ENCODE measurements around the gene DOCK10. TPM values are rescaled to one million over a fixed set of nuclear protein-coding genes. Genes with fewer than 3 reads are reported as not detected.

The DOCK10 gene
- total RNA-seq, 1 experiment from 2014 or later = 5.8 TPM

DNA sequence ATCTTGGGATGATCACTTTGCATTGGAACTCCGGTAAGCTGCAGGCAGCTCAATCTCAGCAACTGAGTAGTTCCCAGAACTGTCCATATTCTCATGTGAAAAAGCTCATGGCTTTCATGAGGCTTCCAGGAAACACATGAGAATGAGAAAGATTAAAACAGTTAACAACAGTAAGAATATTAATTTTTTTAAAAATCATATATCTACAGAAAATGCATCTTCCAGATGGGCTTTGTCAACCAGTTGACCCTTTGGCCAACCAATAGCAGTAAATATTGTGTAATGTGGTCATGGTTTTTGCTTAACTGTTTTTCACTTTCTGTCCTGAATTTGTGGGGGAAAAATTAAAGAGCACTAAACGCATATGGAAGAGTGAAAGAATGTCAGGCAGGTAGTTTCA, 194.9 kb downstream of the DOCK10 start:
- TF ChIP-seq, protein P1, sequence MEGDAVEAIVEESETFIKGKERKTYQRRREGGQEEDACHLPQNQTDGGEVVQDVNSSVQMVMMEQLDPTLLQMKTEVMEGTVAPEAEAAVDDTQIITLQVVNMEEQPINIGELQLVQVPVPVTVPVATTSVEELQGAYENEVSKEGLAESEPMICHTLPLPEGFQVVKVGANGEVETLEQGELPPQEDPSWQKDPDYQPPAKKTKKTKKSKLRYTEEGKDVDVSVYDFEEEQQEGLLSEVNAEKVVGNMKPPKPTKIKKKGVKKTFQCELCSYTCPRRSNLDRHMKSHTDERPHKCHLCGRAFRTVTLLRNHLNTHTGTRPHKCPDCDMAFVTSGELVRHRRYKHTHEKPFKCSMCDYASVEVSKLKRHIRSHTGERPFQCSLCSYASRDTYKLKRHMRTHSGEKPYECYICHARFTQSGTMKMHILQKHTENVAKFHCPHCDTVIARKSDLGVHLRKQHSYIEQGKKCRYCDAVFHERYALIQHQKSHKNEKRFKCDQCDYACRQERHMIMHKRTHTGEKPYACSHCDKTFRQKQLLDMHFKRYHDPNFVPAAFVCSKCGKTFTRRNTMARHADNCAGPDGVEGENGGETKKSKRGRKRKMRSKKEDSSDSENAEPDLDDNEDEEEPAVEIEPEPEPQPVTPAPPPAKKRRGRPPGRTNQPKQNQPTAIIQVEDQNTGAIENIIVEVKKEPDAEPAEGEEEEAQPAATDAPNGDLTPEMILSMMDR (IDR thresholded peaks at IDR 0.05) = no peak
- TF ChIP-seq POLR2AphosphoS5 (IDR thresholded peaks at IDR 0.05; ENCODE audit: low read depth, low read length) (no peak), SIN3A (IDR thresholded peaks at IDR 0.05; ENCODE audit: borderline replicate concordance, insufficient read depth, low read depth, low read length) (no peak), TCF7L2 (IDR thresholded peaks at IDR 0.05; ENCODE audit: low read depth, low read length) (no peak)
- TF ChIP-seq, protein P2, sequence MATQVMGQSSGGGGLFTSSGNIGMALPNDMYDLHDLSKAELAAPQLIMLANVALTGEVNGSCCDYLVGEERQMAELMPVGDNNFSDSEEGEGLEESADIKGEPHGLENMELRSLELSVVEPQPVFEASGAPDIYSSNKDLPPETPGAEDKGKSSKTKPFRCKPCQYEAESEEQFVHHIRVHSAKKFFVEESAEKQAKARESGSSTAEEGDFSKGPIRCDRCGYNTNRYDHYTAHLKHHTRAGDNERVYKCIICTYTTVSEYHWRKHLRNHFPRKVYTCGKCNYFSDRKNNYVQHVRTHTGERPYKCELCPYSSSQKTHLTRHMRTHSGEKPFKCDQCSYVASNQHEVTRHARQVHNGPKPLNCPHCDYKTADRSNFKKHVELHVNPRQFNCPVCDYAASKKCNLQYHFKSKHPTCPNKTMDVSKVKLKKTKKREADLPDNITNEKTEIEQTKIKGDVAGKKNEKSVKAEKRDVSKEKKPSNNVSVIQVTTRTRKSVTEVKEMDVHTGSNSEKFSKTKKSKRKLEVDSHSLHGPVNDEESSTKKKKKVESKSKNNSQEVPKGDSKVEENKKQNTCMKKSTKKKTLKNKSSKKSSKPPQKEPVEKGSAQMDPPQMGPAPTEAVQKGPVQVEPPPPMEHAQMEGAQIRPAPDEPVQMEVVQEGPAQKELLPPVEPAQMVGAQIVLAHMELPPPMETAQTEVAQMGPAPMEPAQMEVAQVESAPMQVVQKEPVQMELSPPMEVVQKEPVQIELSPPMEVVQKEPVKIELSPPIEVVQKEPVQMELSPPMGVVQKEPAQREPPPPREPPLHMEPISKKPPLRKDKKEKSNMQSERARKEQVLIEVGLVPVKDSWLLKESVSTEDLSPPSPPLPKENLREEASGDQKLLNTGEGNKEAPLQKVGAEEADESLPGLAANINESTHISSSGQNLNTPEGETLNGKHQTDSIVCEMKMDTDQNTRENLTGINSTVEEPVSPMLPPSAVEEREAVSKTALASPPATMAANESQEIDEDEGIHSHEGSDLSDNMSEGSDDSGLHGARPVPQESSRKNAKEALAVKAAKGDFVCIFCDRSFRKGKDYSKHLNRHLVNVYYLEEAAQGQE (IDR thresholded peaks at IDR 0.05; ENCODE audit: insufficient read depth in 1 of 2, low read depth in 2 of 2, low read length in 1 of 2) = no peak
- no peaks in the 10 kb centered on the region for H3K4me1 ChIP-seq (ENCODE audit: control insufficient read depth, insufficient read depth, low read length)
- CTCF ChIA-PET = no interaction called here
- H3K27ac ChIP-seq (ENCODE audit: low read length) = no peak overlapping the region
- POLR2A ChIA-PET = no interaction called here
- intact Hi-C loops (cut with micrococcal nuclease; ENCODE audit: unreplicated experiment) (no loop called here), in situ Hi-C loops (cut with HindIII; ENCODE audit: low pct_unique_long_range_greater_than_20kb, low sequenced_read_pairs) (no loop called here)
- DNase-seq (ENCODE audit: low read depth, low spot score) (no peak), ATAC-seq (no peak)
- no peaks in the 10 kb centered on the region for H3K9me3 ChIP-seq (ENCODE audit: control insufficient read depth, insufficient read depth, low read depth, low read length)
- no peak overlapping the region for H3K4me3 ChIP-seq (ENCODE audit: low read depth in 2 of 2, low read length in 2 of 2)
- H3K36me3 ChIP-seq (ENCODE audit: control insufficient read depth, insufficient read depth, low read length) = no peaks in the 10 kb centered on the region
- BruUV-seq (replicated peaks) = no TSS peak
- no peaks in the 10 kb centered on the region for H3K27me3 ChIP-seq (ENCODE audit: control insufficient read depth, insufficient read depth, low read length)

DNA sequence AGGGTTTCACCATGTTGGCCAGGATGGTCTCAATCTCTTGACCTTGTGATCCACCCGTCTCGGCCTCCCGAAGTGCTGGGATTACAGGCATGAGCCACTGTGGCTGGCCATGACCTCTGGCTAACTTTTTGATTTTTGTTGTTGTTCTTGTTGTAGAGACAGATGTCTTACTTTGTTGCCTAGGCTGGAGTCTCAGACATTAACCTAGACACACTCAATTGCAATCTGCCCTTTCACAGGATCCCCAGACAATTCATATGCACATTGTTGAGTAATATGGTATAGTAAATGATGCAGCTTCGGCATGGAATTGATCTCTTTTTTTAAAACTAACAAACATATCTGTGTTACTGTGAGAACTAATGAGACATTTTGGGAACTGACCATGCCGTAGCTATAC, 195.6 kb downstream of the DOCK10 start:
- Histone ChIP-seq H3K36me3 (ENCODE audit: control insufficient read depth, insufficient read depth, low read length) (no peaks in the 10 kb centered on the region), H3K9me3 (ENCODE audit: control insufficient read depth, insufficient read depth, low read depth, low read length) (no peaks in the 10 kb centered on the region), H3K4me3 (ENCODE audit: low read depth in 2 of 2, low read length in 2 of 2) (no peak overlapping the region), H3K27ac (ENCODE audit: low read length) (no peak overlapping the region), H3K4me1 (ENCODE audit: control insufficient read depth, insufficient read depth, low read length) (no peaks in the 10 kb centered on the region), H3K27me3 (ENCODE audit: control insufficient read depth, insufficient read depth, low read length) (no peaks in the 10 kb centered on the region)
- ATAC-seq (no peak), DNase-seq (ENCODE audit: low read depth, low spot score) (no peak)
- TF ChIP-seq POLR2AphosphoS5 (IDR thresholded peaks at IDR 0.05; ENCODE audit: low read depth, low read length) (no peak), TCF7L2 (IDR thresholded peaks at IDR 0.05; ENCODE audit: low read depth, low read length) (no peak), SIN3A (IDR thresholded peaks at IDR 0.05; ENCODE audit: borderline replicate concordance, insufficient read depth, low read depth, low read length) (no peak)
- TF ChIP-seq, protein P2 (IDR thresholded peaks at IDR 0.05; ENCODE audit: insufficient read depth in 1 of 2, low read depth in 2 of 2, low read length in 1 of 2) = no peak
- TF ChIP-seq, protein P1 (IDR thresholded peaks at IDR 0.05) = no peak
- no TSS peak for BruUV-seq (replicated peaks)
- in situ Hi-C loops (cut with HindIII; ENCODE audit: low pct_unique_long_range_greater_than_20kb, low sequenced_read_pairs) (no loop called here), intact Hi-C loops (cut with micrococcal nuclease; ENCODE audit: unreplicated experiment) (no loop called here)
- POLR2A ChIA-PET = no interaction called here
- CTCF ChIA-PET = no interaction called here

Data from Panc1 (cell line).